Measurements from ENCODE around the gene ACOX2.

DNA sequence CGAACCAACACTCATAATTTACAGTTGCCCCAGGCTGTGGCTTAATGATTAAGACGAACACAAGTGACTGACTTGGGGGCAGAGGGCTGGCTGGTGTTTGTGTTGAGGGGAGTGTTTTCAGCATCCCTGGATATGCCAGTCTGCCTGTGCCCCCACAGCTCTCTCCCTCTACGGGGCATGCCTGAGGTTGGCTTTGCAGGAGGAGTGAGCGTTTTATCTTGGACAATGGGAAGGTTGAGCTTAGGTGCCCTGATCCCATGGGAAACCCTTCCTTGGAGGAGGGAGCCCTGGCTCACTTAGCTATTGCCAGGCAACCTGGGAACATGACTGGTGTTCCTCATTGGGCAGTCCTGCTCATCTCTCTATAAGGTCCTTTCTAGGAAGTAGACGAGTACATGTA is 22.6 kb upstream of the ACOX2 start:
- TF ChIP-seq, protein P1, sequence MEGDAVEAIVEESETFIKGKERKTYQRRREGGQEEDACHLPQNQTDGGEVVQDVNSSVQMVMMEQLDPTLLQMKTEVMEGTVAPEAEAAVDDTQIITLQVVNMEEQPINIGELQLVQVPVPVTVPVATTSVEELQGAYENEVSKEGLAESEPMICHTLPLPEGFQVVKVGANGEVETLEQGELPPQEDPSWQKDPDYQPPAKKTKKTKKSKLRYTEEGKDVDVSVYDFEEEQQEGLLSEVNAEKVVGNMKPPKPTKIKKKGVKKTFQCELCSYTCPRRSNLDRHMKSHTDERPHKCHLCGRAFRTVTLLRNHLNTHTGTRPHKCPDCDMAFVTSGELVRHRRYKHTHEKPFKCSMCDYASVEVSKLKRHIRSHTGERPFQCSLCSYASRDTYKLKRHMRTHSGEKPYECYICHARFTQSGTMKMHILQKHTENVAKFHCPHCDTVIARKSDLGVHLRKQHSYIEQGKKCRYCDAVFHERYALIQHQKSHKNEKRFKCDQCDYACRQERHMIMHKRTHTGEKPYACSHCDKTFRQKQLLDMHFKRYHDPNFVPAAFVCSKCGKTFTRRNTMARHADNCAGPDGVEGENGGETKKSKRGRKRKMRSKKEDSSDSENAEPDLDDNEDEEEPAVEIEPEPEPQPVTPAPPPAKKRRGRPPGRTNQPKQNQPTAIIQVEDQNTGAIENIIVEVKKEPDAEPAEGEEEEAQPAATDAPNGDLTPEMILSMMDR (IDR thresholded peaks at IDR 0.05; ENCODE audit: low read length): no peak
- TF ChIP-seq EZH2 (IDR thresholded peaks at IDR 0.05; ENCODE audit: borderline replicate concordance, low read length): no peak
